Measurements from ENCODE around the gene OCA2.
"Not testable (repeated sequence)": the region's sequence is repeated elsewhere in the genome, so short reads cannot be mapped to it uniquely, and the experiment has no call there.

The OCA2 gene

DNA sequence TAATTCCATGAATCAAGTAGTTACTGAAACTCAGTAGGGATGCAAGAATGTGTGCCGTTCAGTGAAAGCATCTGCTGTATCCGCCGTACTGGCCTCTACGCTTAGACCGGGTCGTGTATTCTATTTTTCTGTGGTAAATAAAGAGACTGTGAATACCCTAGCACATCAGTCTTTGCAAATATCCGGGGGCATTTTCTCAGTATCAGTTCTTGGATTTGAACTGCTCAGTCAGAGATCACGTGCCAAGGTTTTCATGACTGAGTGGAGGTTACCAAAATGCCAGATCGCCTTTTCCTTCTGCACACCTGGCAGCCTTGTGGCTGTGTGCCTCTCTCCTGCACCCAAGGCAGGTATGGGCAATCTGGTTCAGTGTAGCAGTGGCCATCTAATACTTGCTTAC is 377.0 kb downstream of the OCA2 start:
- TF ChIP-seq, protein P1, sequence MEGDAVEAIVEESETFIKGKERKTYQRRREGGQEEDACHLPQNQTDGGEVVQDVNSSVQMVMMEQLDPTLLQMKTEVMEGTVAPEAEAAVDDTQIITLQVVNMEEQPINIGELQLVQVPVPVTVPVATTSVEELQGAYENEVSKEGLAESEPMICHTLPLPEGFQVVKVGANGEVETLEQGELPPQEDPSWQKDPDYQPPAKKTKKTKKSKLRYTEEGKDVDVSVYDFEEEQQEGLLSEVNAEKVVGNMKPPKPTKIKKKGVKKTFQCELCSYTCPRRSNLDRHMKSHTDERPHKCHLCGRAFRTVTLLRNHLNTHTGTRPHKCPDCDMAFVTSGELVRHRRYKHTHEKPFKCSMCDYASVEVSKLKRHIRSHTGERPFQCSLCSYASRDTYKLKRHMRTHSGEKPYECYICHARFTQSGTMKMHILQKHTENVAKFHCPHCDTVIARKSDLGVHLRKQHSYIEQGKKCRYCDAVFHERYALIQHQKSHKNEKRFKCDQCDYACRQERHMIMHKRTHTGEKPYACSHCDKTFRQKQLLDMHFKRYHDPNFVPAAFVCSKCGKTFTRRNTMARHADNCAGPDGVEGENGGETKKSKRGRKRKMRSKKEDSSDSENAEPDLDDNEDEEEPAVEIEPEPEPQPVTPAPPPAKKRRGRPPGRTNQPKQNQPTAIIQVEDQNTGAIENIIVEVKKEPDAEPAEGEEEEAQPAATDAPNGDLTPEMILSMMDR (conservative IDR thresholded peaks at IDR 0.05; ENCODE audit: low read depth) = no peak
- ChIA-PET POLR2A (ENCODE audit: low non-redundant PET) (no interaction called here), CTCF (no interaction called here)
- H3K27ac ChIP-seq = no peak overlapping the region
- no peak for DNase-seq (ENCODE audit: low spot score)

DNA sequence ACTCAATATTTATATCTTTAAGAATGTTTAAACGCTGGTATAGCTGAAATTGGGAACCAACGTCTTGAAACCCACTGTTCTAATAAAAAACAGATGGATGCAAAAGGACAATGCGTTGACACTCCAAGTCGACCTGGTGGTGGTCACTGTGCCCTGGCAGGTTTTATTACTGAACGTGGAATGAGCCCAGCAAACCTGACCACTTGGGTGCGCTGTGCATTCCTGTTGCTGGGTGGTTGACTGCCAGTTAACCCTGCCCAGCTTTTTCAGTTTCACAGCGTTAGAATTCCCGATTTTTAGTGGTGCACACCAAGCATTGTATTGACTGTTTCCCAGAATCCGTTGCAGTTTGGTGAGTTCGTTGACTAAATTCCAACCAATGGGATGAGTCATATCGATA is 384.4 kb downstream of the OCA2 start:
- CTCF ChIA-PET = no interaction called here
- TF ChIP-seq, protein P1 (conservative IDR thresholded peaks at IDR 0.05; ENCODE audit: low read depth) = no peak
- no peak for DNase-seq (ENCODE audit: low spot score)
- no peak overlapping the region for H3K27ac ChIP-seq
- POLR2A ChIA-PET (ENCODE audit: low non-redundant PET) = no interaction called here

DNA sequence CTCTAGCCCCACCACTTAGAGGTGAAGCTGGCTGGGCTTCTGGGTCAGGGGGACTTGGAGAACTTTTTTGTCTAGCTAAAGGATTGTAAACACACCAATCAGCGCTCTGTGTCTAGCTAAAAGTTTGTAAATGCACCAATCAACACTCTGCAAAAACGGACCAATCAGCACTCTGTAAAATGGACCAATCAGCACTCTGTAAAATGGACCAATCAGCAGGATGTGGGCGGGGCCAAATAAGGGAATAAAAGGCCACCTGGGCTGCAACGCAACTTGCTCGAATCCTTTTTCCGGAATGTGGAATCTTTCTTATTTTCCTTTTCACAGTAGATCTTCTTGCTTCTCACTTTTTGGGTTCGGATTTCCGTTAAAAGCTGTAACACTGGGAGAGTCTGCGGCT is 385.3 kb downstream of the OCA2 start:
- DNase-seq (ENCODE audit: low spot score); CTCF ChIA-PET; POLR2A ChIA-PET (ENCODE audit: low non-redundant PET): not testable (repeated sequence)

DNA sequence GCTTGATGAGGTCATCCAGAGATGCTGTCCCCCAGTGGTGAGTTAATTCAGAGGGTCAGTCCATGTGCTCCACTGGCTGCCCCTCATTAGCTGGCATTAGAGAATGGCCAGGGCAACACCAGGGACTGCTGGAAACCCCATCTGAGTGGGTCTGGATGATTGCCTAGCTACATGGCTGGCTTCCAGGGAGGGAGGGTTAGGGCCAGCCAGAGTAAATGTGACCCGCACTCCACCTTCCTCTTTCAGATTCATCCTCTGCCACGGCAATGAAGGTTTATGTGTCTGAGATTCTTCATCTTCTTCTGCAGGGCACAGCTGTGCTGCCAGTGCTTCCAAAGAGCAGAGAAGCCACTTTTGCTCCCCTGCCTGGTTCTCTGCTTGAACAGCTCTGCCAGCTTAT is 391.9 kb downstream of the OCA2 start:
- DNase-seq (ENCODE audit: low spot score) = no peak
- no peak overlapping the region for H3K27ac ChIP-seq
- TF ChIP-seq, protein P1 (conservative IDR thresholded peaks at IDR 0.05; ENCODE audit: low read depth) = no peak
- CTCF ChIA-PET = interaction anchor here (0.7 to 1.0 kb wide), 2 partner anchors 21 to 35 kb away, joined by 3 read pairs; no protein-coding TSS in a partner anchor
- POLR2A ChIA-PET (ENCODE audit: low non-redundant PET) = no interaction called here

More for the DNA sequence above, 385.3 kb downstream of the OCA2 start:
- not testable (repeated sequence) for H3K27ac ChIP-seq

DNA sequence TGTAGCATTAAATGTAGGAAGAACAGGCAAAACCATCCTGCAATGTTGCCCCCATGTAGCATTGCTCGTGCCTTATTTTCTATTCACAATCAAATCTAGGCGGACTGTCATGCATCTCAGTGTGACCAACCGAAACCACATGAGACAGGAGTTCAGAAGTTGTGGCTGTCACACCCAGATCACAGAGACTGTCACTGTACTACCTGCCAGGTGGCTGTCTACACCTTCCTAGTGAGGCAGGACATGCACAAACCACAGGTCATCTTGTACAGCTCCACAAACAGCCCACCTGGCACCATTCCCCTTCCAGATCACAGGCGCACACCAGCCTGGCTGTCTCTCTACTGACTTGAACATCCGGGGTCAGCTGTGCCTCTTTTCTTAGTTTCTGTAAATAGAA is 392.8 kb downstream of the OCA2 start:
- CTCF ChIA-PET = interaction anchor here (0.7 kb wide), 2 partner anchors 20 to 268 kb away, joined by 3 read pairs; no protein-coding TSS in a partner anchor
- TF ChIP-seq, protein P1 (conservative IDR thresholded peaks at IDR 0.05; ENCODE audit: low read depth) = no peak
- H3K27ac ChIP-seq = no peak overlapping the region
- no peak for DNase-seq (ENCODE audit: low spot score)
- POLR2A ChIA-PET (ENCODE audit: low non-redundant PET) = no interaction called here

DNA sequence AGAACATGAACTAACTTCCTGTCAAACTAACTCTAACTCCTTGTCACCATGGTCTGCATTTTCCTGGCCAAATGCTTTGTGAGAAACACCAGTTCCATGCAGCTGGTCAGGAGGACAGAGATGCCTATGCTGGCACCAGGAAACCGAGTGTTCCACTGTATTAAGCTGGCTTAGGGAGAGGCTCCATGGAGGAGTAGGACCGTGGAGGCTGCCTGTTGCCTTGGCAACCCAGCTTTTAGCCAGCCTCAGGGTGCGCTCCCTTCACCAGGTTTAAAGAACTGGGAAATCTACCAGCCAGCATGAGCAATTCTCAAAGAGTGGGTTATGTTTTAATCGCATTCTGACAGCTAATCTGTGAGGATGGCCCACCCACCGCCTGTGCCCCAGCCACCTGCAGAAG is 394.1 kb downstream of the OCA2 start:
- H3K27ac ChIP-seq = no peak overlapping the region
- ChIA-PET POLR2A (ENCODE audit: low non-redundant PET) (no interaction called here), CTCF (interaction anchor here (0.5 kb wide), 1 partner anchor 11 kb away, joined by 3 read pairs; no protein-coding TSS in a partner anchor)
- TF ChIP-seq, protein P1 (conservative IDR thresholded peaks at IDR 0.05; ENCODE audit: low read depth) = no peak
- no peak for DNase-seq (ENCODE audit: low spot score)

All from RWPE1 (cell line).